Measurements from ENCODE around the gene TTBK1. TPM values are rescaled to one million over a fixed set of nuclear protein-coding genes. Genes with fewer than 3 reads are reported as not detected.
A peak's percentile ranks its signal among the peaks of the same experiment; 100 is the strongest.

TTBK1 gene
- total RNA-seq, 6 donors from 2014 or later: 0.06 to 0.20 (median 0.11) TPM; not detected in 2

- Histone ChIP-seq H3K9me3 (no peaks in the 10 kb centered on the region), H3K36me3 (no peaks in the 10 kb centered on the region), H3K27ac (peak overlapping the region in 2 of 4 donors; percentile 58 to 63), H3K4me3 (peak overlapping the region in 3 of 4 donors; percentile 64 to 83 (median 66)), H3K4me1 (peaks cover 7 to 22% (median 9%) of the 10 kb centered on the region in 4 donors), H3K27me3 (peaks cover 0 to 22% (median 7%) of the 10 kb centered on the region in 4 donors)
- WGBS, 2 donors: 20 to 30% methylated on average over 12 to 27 of the region's 27 CpGs
- DNase-seq (peak; percentile 84 to 85), ATAC-seq (ENCODE audit: low FRiP score in 2 of 2) (peak; percentile 82 to 86)
- TF ChIP-seq, protein P1, sequence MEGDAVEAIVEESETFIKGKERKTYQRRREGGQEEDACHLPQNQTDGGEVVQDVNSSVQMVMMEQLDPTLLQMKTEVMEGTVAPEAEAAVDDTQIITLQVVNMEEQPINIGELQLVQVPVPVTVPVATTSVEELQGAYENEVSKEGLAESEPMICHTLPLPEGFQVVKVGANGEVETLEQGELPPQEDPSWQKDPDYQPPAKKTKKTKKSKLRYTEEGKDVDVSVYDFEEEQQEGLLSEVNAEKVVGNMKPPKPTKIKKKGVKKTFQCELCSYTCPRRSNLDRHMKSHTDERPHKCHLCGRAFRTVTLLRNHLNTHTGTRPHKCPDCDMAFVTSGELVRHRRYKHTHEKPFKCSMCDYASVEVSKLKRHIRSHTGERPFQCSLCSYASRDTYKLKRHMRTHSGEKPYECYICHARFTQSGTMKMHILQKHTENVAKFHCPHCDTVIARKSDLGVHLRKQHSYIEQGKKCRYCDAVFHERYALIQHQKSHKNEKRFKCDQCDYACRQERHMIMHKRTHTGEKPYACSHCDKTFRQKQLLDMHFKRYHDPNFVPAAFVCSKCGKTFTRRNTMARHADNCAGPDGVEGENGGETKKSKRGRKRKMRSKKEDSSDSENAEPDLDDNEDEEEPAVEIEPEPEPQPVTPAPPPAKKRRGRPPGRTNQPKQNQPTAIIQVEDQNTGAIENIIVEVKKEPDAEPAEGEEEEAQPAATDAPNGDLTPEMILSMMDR (IDR thresholded peaks at IDR 0.05): no peak
- TF ChIP-seq POLR2A (IDR thresholded peaks at IDR 0.05): no peak
- TF ChIP-seq EP300 (IDR thresholded peaks at IDR 0.05): no peak
- TF ChIP-seq POLR2AphosphoS5 (IDR thresholded peaks at IDR 0.05): no peak
Measured at GRCh38 chr6:43246301-43247113, 3.2 kb downstream of the TTBK1 start.

DNA sequence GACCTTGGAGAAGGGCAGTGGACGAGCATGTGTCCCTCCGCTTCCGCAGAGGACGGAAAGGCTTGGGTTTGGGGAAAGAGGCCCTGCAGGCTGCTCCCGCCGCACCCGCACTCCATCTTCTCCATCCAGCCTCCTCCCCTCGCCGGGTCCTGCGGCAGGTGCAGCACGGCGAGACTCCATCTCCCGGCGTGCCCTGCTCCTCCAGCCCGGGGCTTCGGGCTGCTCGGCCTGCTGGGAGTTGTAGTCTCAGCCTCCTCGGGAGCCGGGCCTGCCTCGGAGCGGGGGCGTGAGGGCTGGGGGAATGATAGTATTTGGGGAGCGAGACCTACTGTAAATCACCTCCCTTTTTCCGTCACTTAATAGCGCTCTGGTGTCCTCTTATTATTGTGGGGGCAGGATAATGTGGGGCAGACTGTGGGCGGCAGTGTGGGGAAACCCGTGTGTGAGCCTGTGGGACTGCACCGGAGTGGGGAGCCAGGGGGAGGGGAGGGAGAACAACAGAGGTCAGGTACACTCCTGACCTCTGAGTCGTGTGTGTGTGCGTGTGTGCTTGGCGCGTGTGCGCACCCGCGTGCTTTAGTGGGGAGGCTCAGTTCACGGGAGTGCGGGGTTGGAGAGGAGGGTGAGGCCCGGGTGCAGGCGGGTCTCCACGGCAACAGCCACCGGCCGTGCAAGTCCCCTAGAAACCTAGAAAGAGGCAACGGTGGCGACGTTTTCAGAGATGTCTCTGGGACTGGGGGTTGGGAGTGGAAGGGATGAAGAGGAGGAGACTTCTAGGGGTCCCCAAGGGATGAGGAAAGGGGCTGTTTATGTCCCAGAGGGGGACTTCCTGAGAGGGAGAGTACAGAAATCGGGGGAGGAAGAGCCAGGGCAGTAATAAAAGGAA is 4.1 kb downstream of the TTBK1 start:
- Histone ChIP-seq H3K4me1 (peaks cover 7 to 22% (median 9%) of the 10 kb centered on the region in 4 donors), H3K9me3 (no peaks in the 10 kb centered on the region), H3K27me3 (peaks cover 0 to 25% (median 7%) of the 10 kb centered on the region in 4 donors), H3K36me3 (no peaks in the 10 kb centered on the region), H3K4me3 (peak overlapping the region; percentile 23 to 83 (median 65)), H3K27ac (peak overlapping the region in 2 of 4 donors; percentile 58 to 60)
- peak; percentile 94 to 95 for ATAC-seq (ENCODE audit: low FRiP score in 2 of 2)
- DNase-seq: peak; percentile 88 to 92
- TF ChIP-seq EP300 (IDR thresholded peaks at IDR 0.05): no peak
- TF ChIP-seq POLR2A (IDR thresholded peaks at IDR 0.05): peak in 1 of 4 donors; percentile 34
- 1 to 3% methylated on average over 18 to 43 of the region's 46 CpGs for WGBS, 2 donors

- 78 to 79% methylated on average over 3 of the region's 3 CpGs for WGBS, 2 donors
- H3K27me3 ChIP-seq: peaks cover 0 to 20% (median 5%) of the 10 kb centered on the region in 4 donors
- no peak overlapping the region for H3K4me3 ChIP-seq
- no peak overlapping the region for H3K27ac ChIP-seq
- DNase-seq (no peak), ATAC-seq (ENCODE audit: low FRiP score in 2 of 2) (no peak)
- TF ChIP-seq, protein P1 (IDR thresholded peaks at IDR 0.05): no peak
- TF ChIP-seq POLR2A (IDR thresholded peaks at IDR 0.05): no peak
- H3K4me1 ChIP-seq: peaks cover 7 to 22% (median 9%) of the 10 kb centered on the region in 4 donors
- no peaks in the 10 kb centered on the region for H3K9me3 ChIP-seq
- H3K36me3 ChIP-seq: no peaks in the 10 kb centered on the region
Measured at GRCh38 chr6:43248101-43248500, 4.8 kb downstream of the TTBK1 start.

DNA sequence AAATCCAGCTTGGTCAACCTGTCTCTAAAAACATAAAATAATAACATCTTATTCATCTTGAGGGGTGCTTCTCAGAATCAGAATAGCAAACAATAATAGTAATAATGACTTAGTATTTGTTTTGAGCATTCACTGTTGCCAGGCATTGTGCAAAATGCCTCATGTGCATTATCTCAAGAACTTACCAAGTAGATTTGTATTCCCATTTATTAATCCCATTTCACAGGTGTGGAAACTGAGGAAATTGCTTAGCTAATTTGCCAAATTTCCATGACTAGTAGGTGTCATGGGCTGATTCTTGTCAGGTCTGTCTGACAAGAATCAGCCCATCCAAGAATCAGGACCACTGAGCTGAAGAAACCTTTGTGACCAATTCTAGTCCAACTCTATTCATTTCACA is 5.5 kb downstream of the TTBK1 start:
- H3K4me1 ChIP-seq: peaks cover 7 to 17% (median 9%) of the 10 kb centered on the region in 4 donors
- ATAC-seq (ENCODE audit: low FRiP score in 2 of 2) (no peak), DNase-seq (no peak)
- no peaks in the 10 kb centered on the region for H3K9me3 ChIP-seq
- H3K27ac ChIP-seq: no peak overlapping the region
- TF ChIP-seq POLR2AphosphoS5 (IDR thresholded peaks at IDR 0.05) (no peak), EP300 (IDR thresholded peaks at IDR 0.05) (no peak), POLR2A (IDR thresholded peaks at IDR 0.05) (no peak)
- TF ChIP-seq, protein P1 (IDR thresholded peaks at IDR 0.05): no peak
- no peak overlapping the region for H3K4me3 ChIP-seq
- H3K27me3 ChIP-seq: peaks cover 0 to 13% (median 3%) of the 10 kb centered on the region in 4 donors
- H3K36me3 ChIP-seq: no peaks in the 10 kb centered on the region

DNA sequence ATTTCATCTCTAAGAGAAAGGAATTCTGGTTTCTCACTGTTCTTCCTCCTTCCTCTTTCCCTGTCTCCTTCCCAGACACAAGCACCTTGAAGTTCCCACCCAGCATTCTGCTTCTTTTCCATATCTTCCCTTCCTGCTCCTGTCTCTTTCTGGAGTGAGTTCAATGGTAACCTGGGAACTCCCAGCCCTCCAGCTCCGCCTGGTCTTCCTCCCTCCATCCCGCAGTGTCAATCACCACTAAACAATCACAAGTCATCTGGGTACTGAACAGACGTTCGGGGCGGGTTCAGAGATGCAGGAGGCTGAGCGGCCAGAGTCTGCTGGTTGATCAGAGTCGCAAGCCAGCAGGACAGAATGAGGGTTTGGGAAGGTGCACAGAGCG is 7.7 kb downstream of the TTBK1 start:
- TF ChIP-seq EP300 (IDR thresholded peaks at IDR 0.05) (no peak), POLR2A (IDR thresholded peaks at IDR 0.05) (no peak)
- TF ChIP-seq, protein P1 (IDR thresholded peaks at IDR 0.05): no peak
- H3K9me3 ChIP-seq: no peaks in the 10 kb centered on the region
- ATAC-seq (ENCODE audit: low FRiP score in 2 of 2) (no peak), DNase-seq (no peak)
- H3K4me1 ChIP-seq: peaks cover 7 to 17% (median 9%) of the 10 kb centered on the region in 4 donors
- no peaks in the 10 kb centered on the region for H3K36me3 ChIP-seq
- peaks cover 0 to 11% (median 2%) of the 10 kb centered on the region in 4 donors for H3K27me3 ChIP-seq
- H3K4me3 ChIP-seq: no peak overlapping the region
- no peak overlapping the region for H3K27ac ChIP-seq
- WGBS, 2 donors: 24% methylated on average over 7 to 8 of the region's 8 CpGs

Data from upper lobe of left lung (tissue), 6 donors.